ENCODE data around the gene BAZ1B. TPM values are rescaled to one million over a fixed set of nuclear protein-coding genes. Genes with fewer than 3 reads are reported as not detected.

Gene BAZ1B
- total and polyA plus RNA-seq, 9 of the 15 experiments (the other 6 are each of a cell fraction or from before 2014, with no cell fraction given) = 15.0 to 134 (median 79.5) TPM

DNA sequence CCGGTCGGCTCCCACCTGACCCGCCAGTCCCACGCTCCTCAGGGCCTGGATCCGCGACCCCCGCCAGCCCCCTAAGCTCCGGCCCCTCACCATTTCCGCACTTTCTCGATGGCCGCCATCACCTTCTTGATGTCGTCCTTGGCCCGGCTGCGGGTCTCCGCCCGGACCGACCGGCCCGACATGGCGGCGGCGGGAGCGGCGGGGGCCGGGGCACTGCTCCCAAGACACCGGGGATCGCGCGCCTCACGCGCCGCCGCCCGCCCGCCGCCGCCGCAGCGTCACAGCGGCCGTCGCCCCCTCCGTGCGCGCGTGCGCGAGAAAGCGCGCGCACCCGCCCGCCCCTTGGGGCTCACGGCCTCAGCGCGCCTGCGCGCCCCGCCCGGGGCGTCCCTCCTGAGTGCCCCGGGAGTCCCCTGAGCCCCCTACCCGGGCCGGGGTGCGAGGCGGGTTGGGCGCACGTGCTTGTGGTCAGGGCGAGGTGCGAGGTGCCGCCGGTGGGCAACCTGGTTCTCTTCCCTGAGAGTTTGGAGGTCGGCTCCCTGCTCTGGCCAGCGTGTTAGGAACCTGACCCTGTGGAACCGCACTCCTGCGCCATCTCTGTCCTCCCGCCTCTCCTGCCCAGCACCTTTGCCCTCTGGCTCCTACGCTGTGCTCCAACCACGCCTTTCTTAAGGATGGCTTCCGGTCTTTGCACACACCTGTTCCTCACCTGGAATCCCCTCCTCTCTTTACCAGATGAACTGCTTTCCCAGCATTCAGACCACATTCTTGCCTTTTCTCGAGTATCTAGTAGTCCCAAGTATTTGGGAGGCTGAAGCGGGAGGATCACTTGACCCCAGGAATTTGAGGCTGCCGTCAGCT, 35.5 kb upstream of the BAZ1B start, which contains the start of gene BCL7B (continued):
- TF ChIP-seq PREB (CRISPR knock-in tag; IDR thresholded peaks at IDR 0.05) (peak; percentile 74; the same call in 1 of the 2 replicates), ZNF134 (CRISPR knock-in tag; conservative IDR thresholded peaks at IDR 0.05) (no peak), CHD1 (IDR thresholded peaks at IDR 0.05; ENCODE audit: low read length) (peak; percentile 85), SRSF3 (IDR thresholded peaks at IDR 0.05; ENCODE audit: insufficient read depth, low read length) (0 out of 2 replicates have a peak, but pooled peaks have one; percentile 54), ZBTB17 (CRISPR knock-in tag; IDR thresholded peaks at IDR 0.05) (peak; percentile 86), POLR2AphosphoS2 (IDR thresholded peaks at IDR 0.05; ENCODE audit: low read length) (no peak), JUN (IDR thresholded peaks at IDR 0.05; ENCODE audit: borderline replicate concordance, low read depth, low read length) (no peak), JUN (CRISPR knock-in tag; IDR thresholded peaks at IDR 0.05; ENCODE audit: borderline replicate concordance) (0 out of 2 replicates have a peak, but pooled peaks have one; percentile 63), PHF20 (IDR thresholded peaks at IDR 0.05; ENCODE audit: partially characterized antibody) (peak; percentile 71), PCBP2 (IDR thresholded peaks at IDR 0.05; ENCODE audit: low read depth, low read length, poor library complexity, severe bottlenecking) (no peak), VEZF1 (CRISPR knock-in tag; IDR thresholded peaks at IDR 0.05) (peak; percentile 98), ZNF436 (CRISPR knock-in tag; IDR thresholded peaks at IDR 0.05) (no peak), TCFL5 (CRISPR knock-in tag; conservative IDR thresholded peaks at IDR 0.05) (no peak), ID3 (CRISPR knock-in tag; IDR thresholded peaks at IDR 0.05) (no peak), ID3 (tag; IDR thresholded peaks at IDR 0.05) (peak; percentile 30; the same call in 1 of the 2 replicates), NEUROD1 (IDR thresholded peaks at IDR 0.05; ENCODE audit: borderline replicate concordance, low read depth, low read length, partially characterized antibody) (no peak), TEAD1 (CRISPR knock-in tag; IDR thresholded peaks at IDR 0.05) (peak; percentile 38 to 86; a peak in 2 of 4 replicates), ZNF175 (CRISPR knock-in tag; IDR thresholded peaks at IDR 0.05; ENCODE audit: low read depth) (peak; percentile 82; the same call in 1 of the 2 replicates), SOX6 (IDR thresholded peaks at IDR 0.05) (no peak), ZNF584 (CRISPR knock-in tag; IDR thresholded peaks at IDR 0.05; ENCODE audit: low read depth) (0 out of 2 replicates have a peak, but pooled peaks have one; percentile 28), ERF (CRISPR knock-in tag; IDR thresholded peaks at IDR 0.05) (peak; percentile 88), CBFA2T3 (IDR thresholded peaks at IDR 0.05) (peak; percentile 33), RBM14 (IDR thresholded peaks at IDR 0.05; ENCODE audit: borderline replicate concordance, insufficient read depth, low read depth, low read length) (no peak), POLR3G (IDR thresholded peaks at IDR 0.05; ENCODE audit: extremely low read depth, insufficient read length, insufficient replicate concordance) (no peak), NCOA6 (IDR thresholded peaks at IDR 0.05) (peak; percentile 47; the same call in 1 of the 2 replicates), ELF2 (CRISPR knock-in tag; IDR thresholded peaks at IDR 0.05) (no peak), FUS (optimal IDR thresholded peaks at IDR 0.05; ENCODE audit: low read depth, low read length) (no peak)
